HG03354 (cell line): ENCODE measurements around the gene KLHDC9.
"Not testable (repeated sequence)": the region's sequence is repeated elsewhere in the genome, so short reads cannot be mapped to it uniquely, and the experiment has no call there.

Experiments
- ATAC-seq: cut with Tn5 transposase; IDR thresholded peaks from one replicate; pipeline ENCODE4 v1.9.1; 2021; ENCODE audit warnings: mild to moderate bottlenecking; ENCODE audit not compliant: unreplicated experiment, poor library complexity, severe bottlenecking

Gene KLHDC9

GRCh38 chr1:161091796-161092507 is 6.2 kb upstream of the KLHDC9 start:
- ATAC-seq, result no peak

GRCh38 chr1:161092621-161093028 is 5.5 kb upstream of the KLHDC9 start:
- no peak for ATAC-seq

- ATAC-seq, result no peak
These were observed 3.7 kb upstream of the KLHDC9 start for GRCh38 chr1:161094481-161094880.

DNA sequence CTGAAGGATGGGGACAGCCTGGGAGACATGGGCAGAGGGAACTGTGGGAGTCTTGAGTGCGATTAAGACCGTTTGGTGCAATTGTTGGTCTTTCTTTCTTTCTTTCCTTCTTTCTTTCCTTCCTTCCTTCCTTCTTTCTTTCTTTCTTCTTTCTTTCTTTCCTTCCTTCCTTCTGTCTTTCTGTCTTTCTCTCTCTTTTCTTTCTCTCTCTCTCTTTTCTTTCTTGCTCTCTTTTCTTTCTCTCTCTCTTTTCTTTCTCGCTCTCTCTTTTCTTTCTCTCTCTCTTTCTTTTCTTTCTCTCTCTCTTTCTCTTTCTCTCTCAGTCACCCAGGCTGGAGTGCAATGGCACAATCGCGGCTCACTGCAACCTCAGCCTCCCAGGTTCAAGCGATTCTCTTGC is 2.9 kb upstream of the KLHDC9 start:
- no peak for ATAC-seq

- ATAC-seq, result peak; percentile 59
These were observed 2.1 kb upstream of the KLHDC9 start for GRCh38 chr1:161096015-161096414.

GRCh38 chr1:161096530-161096929 is 1.6 kb upstream of the KLHDC9 start:
- no peak for ATAC-seq

- ATAC-seq, result no peak
These were observed 1.1 kb downstream of the KLHDC9 start for GRCh38 chr1:161099090-161099802.

GRCh38 chr1:161100556-161100955 is 2.4 kb downstream of the KLHDC9 start:
- no peak for ATAC-seq

- no peak for ATAC-seq
These were observed 8.3 kb downstream of the KLHDC9 start for GRCh38 chr1:161106431-161106830.

DNA sequence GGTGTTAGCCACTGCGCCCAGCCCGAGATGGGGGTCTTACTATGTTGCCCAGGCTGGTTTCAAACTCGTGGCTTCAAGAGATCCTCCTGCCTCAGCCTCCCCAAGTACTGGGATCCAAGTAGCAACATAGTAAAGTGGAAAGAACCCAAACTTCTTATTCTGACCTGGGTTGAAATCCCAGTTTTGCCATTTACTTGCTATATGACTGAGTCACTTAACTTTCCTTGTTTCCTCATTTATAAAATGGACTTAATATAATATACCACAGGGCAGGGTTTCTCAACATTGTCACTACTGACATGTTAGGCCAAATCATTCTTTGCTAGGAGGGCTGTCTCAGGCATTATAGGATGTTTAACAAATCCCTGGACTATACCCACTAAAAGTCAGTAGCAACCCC is 13.0 kb downstream of the KLHDC9 start:
- ATAC-seq, result no peak

- no peak for ATAC-seq
These were observed 13.4 kb downstream of the KLHDC9 start for GRCh38 chr1:161111527-161111926.

- no peak for ATAC-seq
These were observed 15.8 kb downstream of the KLHDC9 start for GRCh38 chr1:161113915-161114314.

- ATAC-seq, result no peak
These were observed 16.4 kb downstream of the KLHDC9 start for GRCh38 chr1:161114556-161114955.

DNA sequence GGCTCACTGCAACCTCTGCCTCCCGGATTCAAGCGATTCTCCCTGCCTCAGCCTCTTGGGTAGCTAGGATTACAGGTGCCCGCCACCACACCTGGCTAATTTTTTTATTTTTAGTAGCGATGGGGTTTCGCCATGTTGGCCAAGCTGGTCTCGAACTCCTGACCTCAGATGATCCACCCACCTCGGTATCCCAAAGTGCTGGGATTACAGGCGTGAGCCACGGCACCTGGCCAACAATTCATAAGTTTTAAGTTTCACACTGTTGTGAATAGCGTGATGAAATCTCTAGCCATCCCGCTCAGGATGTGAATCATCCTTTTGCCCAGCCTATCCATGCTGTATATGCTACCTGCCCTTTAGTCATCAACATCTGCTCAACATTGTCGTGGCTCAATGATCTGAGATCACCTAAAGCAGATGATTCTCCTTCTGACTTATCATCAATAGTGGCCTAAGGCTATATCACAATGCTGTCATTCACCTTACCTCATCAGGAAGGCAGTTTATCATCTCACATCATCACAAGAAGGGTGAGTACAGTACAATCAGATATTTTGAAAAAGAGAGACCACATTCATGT is 17.1 kb downstream of the KLHDC9 start:
- ATAC-seq, result no peak

- ATAC-seq, result not testable (repeated sequence)
These were observed 17.8 kb downstream of the KLHDC9 start for GRCh38 chr1:161115961-161116360.

GRCh38 chr1:161117759-161118581 is 19.8 kb downstream of the KLHDC9 start, which contains the start of the genes NIT1 and PFDN2:
NIT1 (plus strand) TSS chr1:161118105; CDS start chr1:161118177, 72 bp downstream.
PFDN2 (minus strand) TSS chr1:161118037; CDS start chr1:161118026, 11 bp downstream.
- ATAC-seq, result peak; percentile 89

DNA sequence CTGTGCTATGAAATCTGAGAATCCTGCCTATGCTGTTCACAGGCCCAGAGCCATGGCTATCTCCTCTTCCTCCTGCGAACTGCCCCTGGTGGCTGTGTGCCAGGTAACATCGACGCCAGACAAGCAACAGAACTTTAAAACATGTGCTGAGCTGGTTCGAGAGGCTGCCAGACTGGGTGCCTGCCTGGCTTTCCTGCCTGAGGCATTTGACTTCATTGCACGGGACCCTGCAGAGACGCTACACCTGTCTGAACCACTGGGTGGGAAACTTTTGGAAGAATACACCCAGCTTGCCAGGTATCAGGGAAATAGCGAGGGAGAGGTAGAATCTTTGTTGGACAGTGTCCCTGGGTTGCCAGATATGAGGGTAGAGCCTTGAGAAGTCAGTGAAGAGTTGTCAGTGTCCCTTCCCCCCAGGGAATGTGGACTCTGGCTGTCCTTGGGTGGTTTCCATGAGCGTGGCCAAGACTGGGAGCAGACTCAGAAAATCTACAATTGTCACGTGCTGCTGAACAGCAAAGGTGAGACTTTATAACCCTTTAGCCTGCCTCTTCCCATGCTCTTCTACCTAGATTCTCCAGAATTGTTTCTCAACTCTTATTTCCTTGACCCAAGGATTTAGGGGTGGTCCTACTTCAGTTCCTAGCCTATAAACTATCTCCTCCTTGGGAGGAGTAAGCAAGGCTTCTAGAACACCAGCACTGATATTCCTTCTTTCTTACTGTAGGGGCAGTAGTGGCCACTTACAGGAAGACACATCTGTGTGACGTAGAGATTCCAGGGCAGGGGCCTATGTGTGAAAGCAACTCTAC is 21.1 kb downstream of the KLHDC9 start:
- peak; percentile 56 for ATAC-seq

- ATAC-seq, result no peak
These were observed 23.0 kb downstream of the KLHDC9 start for GRCh38 chr1:161121042-161121650.

- ATAC-seq, result no peak
These were observed 23.7 kb downstream of the KLHDC9 start for GRCh38 chr1:161121834-161122233.
